GM23338 (cell line): Measurements from ENCODE around the gene CCDC32.

Experiments
- CREB1 ChIP-seq: fragments of 250-450 bp; sonication (Bioruptor Pico); IDR thresholded peaks from 2 replicates; pipeline ENCODE4 v1.5.0; 2020; ENCODE audit warnings: low read depth, mild to moderate bottlenecking, moderate library complexity
- CTCF ChIP-seq, 2 experiments: fragments of 200-600 bp in 1 of 2; sonication (generic) in 1 of 2; conservative IDR thresholded peaks; 2 replicates each; pipeline versions ENCODE4 v1.5.1 to v1.6.1; 2016 to 2017; ENCODE audit warnings: antibody characterized with exemption in 2 of 2, low read depth in 2 of 2, mild to moderate bottlenecking in 2 of 2, moderate library complexity in 1 of 2
- ETS1 ChIP-seq: IDR thresholded peaks from 2 replicates; pipeline ENCODE4 v1.6.1; 2016; ENCODE audit warnings: antibody characterized with exemption
- EZH2 ChIP-seq: fragments of 200-600 bp; sonication (generic); IDR thresholded peaks from one replicate; pipeline ENCODE4 v1.8.0; 2017; ENCODE audit warnings: antibody characterized with exemption, mild to moderate bottlenecking, low read depth; ENCODE audit not compliant: unreplicated experiment
- EZH2phosphoT487 ChIP-seq: fragments of 200-600 bp; sonication (generic); IDR thresholded peaks from one replicate; pipeline ENCODE4 v1.8.1; 2018; ENCODE audit warnings: antibody characterized with exemption; ENCODE audit not compliant: unreplicated experiment
- JUNB ChIP-seq: IDR thresholded peaks from one replicate; pipeline ENCODE4 v1.6.1; 2016; ENCODE audit warnings: antibody characterized with exemption; ENCODE audit not compliant: unreplicated experiment
- POLR2AphosphoS5 ChIP-seq: IDR thresholded peaks from 2 replicates; pipeline ENCODE4 v1.6.1; 2016; ENCODE audit warnings: antibody characterized with exemption, low read depth
- REST ChIP-seq: IDR thresholded peaks from one replicate; pipeline ENCODE4 v1.6.1; 2018; ENCODE audit warnings: antibody characterized with exemption; ENCODE audit not compliant: unreplicated experiment
- ZNF462 ChIP-seq: fragments of 250-450 bp; sonication (Bioruptor Pico); IDR thresholded peaks from 2 replicates; pipeline ENCODE4 v1.5.0; 2020; ENCODE audit warnings: mild to moderate bottlenecking, moderate library complexity

GRCh38 chr15:40575113-40575512, 10.3 kb upstream of the CCDC32 start:
- TF ChIP-seq EZH2, result no peak
- TF ChIP-seq POLR2AphosphoS5, result no peak
- TF ChIP-seq CTCF (conservative IDR thresholded peaks at IDR 0.05; ENCODE audit: low read depth in 2 of 2), result no peak
- TF ChIP-seq EZH2phosphoT487, result no peak
- TF ChIP-seq CREB1 (CRISPR knock-in tag), result no peak
- no peak for TF ChIP-seq REST
- TF ChIP-seq ZNF462, result no peak
- TF ChIP-seq JUNB, result no peak
- TF ChIP-seq ETS1, result no peak
